ENCODE results near the gene LIPC.

LIPC gene

DNA sequence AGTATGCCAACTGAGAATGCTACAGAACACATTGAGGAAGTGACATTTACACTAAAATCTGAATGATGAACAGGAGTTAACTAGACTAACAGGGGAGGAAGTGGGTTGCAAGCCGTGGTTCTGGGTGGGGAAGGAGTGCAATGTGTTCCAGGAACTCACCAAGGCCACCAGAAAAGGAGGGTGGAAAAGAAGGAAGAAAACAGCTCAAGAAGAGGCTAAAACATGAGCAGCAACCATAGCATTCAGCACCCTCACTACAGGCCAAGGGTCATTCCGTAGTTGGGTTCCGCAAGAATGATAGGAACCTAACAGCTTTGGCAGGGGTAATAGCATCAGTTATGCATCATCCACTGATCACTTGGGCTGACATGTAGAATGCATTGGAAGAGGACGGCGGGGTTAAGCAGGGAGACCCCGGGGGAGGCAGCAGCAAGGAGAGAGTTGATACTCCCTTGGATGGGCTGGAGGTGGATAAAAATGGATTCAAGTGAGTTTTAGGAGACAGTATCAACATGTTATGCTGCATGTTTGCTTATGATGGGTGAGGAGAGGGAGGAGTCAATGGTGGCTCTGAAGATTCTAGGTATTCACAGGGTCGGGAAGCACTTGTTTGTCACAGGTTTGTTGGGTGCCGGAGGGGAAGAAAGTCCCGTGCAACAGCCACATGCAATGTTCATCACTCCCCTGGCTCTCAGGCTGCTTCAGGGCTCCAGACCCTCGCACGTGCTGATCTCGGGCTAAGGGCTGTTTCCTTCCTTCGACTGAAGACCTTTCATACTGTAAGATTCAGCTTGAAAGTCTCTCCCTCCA lies 53.2 kb downstream of the LIPC start:
- TF ChIP-seq EP300 (IDR thresholded peaks at IDR 0.05; ENCODE audit: borderline replicate concordance) (no peak), CEBPB (IDR thresholded peaks at IDR 0.05) (no peak), RAD21 (IDR thresholded peaks at IDR 0.05; ENCODE audit: low read depth) (no peak), TAF1 (IDR thresholded peaks at IDR 0.05; ENCODE audit: low read depth) (no peak), TCF12 (IDR thresholded peaks at IDR 0.05; ENCODE audit: low read depth) (no peak), ZBTB7A (IDR thresholded peaks at IDR 0.05; ENCODE audit: low read depth) (no peak), EGR1 (IDR thresholded peaks at IDR 0.05) (no peak), YY1 (IDR thresholded peaks at IDR 0.05; ENCODE audit: low read depth) (no peak)
- TF ChIP-seq, protein P1, sequence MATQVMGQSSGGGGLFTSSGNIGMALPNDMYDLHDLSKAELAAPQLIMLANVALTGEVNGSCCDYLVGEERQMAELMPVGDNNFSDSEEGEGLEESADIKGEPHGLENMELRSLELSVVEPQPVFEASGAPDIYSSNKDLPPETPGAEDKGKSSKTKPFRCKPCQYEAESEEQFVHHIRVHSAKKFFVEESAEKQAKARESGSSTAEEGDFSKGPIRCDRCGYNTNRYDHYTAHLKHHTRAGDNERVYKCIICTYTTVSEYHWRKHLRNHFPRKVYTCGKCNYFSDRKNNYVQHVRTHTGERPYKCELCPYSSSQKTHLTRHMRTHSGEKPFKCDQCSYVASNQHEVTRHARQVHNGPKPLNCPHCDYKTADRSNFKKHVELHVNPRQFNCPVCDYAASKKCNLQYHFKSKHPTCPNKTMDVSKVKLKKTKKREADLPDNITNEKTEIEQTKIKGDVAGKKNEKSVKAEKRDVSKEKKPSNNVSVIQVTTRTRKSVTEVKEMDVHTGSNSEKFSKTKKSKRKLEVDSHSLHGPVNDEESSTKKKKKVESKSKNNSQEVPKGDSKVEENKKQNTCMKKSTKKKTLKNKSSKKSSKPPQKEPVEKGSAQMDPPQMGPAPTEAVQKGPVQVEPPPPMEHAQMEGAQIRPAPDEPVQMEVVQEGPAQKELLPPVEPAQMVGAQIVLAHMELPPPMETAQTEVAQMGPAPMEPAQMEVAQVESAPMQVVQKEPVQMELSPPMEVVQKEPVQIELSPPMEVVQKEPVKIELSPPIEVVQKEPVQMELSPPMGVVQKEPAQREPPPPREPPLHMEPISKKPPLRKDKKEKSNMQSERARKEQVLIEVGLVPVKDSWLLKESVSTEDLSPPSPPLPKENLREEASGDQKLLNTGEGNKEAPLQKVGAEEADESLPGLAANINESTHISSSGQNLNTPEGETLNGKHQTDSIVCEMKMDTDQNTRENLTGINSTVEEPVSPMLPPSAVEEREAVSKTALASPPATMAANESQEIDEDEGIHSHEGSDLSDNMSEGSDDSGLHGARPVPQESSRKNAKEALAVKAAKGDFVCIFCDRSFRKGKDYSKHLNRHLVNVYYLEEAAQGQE (IDR thresholded peaks at IDR 0.05; ENCODE audit: low read depth): no peak
- TF ChIP-seq, protein P2, sequence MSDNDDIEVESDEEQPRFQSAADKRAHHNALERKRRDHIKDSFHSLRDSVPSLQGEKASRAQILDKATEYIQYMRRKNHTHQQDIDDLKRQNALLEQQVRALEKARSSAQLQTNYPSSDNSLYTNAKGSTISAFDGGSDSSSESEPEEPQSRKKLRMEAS (IDR thresholded peaks at IDR 0.05): no peak

DNA sequence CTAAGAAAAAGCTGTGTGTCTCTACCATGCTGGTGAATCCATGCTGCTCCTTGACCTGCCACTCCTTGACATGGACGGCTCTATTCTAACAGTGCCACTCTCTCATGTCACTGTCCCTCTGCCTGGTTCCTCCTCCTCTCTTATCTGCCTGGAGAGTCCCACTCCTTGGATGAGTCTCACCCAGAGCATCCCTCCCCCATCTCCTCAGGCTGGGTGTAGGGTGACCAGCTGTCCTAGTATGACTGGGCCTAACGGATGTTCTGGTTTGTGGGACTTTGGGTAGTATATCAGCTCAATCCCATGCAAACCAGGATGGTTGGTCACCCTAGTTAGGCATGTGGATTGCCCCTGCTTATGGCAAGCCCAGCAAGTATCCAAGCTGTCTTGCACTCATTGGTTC lies 54.3 kb downstream of the LIPC start:
- TF ChIP-seq YY1 (IDR thresholded peaks at IDR 0.05; ENCODE audit: low read depth): no peak
- TF ChIP-seq, protein P3, sequence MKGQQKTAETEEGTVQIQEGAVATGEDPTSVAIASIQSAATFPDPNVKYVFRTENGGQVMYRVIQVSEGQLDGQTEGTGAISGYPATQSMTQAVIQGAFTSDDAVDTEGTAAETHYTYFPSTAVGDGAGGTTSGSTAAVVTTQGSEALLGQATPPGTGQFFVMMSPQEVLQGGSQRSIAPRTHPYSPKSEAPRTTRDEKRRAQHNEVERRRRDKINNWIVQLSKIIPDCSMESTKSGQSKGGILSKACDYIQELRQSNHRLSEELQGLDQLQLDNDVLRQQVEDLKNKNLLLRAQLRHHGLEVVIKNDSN (IDR thresholded peaks at IDR 0.05): no peak
- TF ChIP-seq TEAD4 (IDR thresholded peaks at IDR 0.05): no peak
- TF ChIP-seq FOXM1 (IDR thresholded peaks at IDR 0.05; ENCODE audit: borderline replicate concordance, low read depth): no peak
- no peak for TF ChIP-seq NFIC (IDR thresholded peaks at IDR 0.05)

DNA sequence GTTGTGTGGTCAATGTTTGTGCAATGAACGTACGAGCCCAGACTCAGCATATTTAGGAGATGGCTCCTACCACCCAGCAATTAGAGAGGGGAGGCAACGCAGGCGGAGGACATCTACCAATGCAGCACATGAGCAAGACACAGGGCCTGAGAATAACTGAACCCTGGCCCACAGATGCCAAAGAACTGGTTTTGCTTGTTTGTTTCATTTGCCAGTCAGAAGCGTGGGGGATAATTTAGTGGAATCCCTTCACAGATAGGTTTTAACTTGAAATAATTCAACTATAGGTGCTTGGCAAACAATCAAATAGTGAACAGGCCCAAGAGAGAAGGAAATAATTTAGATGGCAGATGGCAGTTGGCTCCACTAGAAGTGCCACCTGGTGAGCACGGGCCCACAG lies 54.8 kb downstream of the LIPC start:
- no peak for TF ChIP-seq RAD21 (IDR thresholded peaks at IDR 0.05; ENCODE audit: low read depth)
- peak; percentile 82 for TF ChIP-seq NFIC (IDR thresholded peaks at IDR 0.05)
- 0 out of 2 replicates have a peak, but pooled peaks have one; percentile 27 for TF ChIP-seq EGR1 (IDR thresholded peaks at IDR 0.05)
- TF ChIP-seq, protein P3 (IDR thresholded peaks at IDR 0.05): no peak
- TF ChIP-seq, protein P2 (IDR thresholded peaks at IDR 0.05): peak; percentile 38; the same call in 1 of the 2 replicates
- TF ChIP-seq EP300 (IDR thresholded peaks at IDR 0.05; ENCODE audit: borderline replicate concordance): peak; percentile 79
- peak; percentile 80; the same call in 1 of the 2 replicates for TF ChIP-seq TCF12 (IDR thresholded peaks at IDR 0.05; ENCODE audit: low read depth)
- peak; percentile 76 for TF ChIP-seq TEAD4 (IDR thresholded peaks at IDR 0.05)
- TF ChIP-seq FOXM1 (IDR thresholded peaks at IDR 0.05; ENCODE audit: borderline replicate concordance, low read depth): peak; percentile 67; the same call in 1 of the 2 replicates

DNA sequence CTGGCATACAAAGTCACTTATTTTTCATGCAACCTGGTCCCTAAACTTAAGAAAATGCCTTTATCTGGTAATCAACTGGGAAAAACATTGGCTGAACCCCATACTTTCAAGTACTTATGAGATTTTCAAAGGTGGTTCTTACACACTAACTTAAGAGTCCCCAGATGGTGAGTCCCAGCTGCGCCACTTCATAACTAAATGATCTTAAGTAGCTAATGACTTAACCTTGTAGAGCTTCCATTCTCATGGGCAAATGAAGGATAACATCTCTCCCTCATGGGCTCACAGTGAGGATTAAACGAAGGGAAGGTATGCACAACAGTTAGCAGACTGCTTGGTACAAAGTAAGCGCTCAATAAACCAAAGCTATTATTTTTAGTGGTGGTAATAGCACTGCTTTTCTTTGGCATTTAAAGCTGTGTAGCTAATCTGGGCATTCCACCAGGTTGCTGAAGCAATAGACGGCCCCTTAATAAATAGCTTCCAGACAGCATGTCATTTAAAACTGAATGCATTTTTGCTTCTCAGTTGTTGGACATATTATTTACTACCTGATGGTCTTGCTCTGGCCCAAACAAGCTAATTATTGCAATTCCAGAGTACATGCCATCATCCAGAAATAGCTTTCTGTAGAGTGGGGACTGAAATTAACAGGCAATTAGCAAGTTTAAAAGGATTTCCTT lies 55.4 kb downstream of the LIPC start:
- peak; percentile 81 for TF ChIP-seq TCF12 (IDR thresholded peaks at IDR 0.05; ENCODE audit: low read depth)
- TF ChIP-seq FOXM1 (IDR thresholded peaks at IDR 0.05; ENCODE audit: borderline replicate concordance, low read depth): peak; percentile 90
- no peak for TF ChIP-seq YY1 (IDR thresholded peaks at IDR 0.05; ENCODE audit: low read depth)
- TF ChIP-seq ZBTB7A (IDR thresholded peaks at IDR 0.05; ENCODE audit: low read depth): no peak
- 0 out of 2 replicates have a peak, but pooled peaks have one; percentile 65 for TF ChIP-seq CEBPB (IDR thresholded peaks at IDR 0.05)
- peak; percentile 85 for TF ChIP-seq NFIC (IDR thresholded peaks at IDR 0.05)
- TF ChIP-seq, protein P3 (IDR thresholded peaks at IDR 0.05): no peak
- no peak for TF ChIP-seq TAF1 (IDR thresholded peaks at IDR 0.05; ENCODE audit: low read depth)
- no peak for TF ChIP-seq EGR1 (IDR thresholded peaks at IDR 0.05)
- TF ChIP-seq RAD21 (IDR thresholded peaks at IDR 0.05; ENCODE audit: low read depth): no peak; the same call in 1 of the 2 replicates
- TF ChIP-seq TEAD4 (IDR thresholded peaks at IDR 0.05): peak; percentile 87
- TF ChIP-seq, protein P1 (IDR thresholded peaks at IDR 0.05; ENCODE audit: low read depth): no peak
- TF ChIP-seq CREB1 (IDR thresholded peaks at IDR 0.05; ENCODE audit: low read depth): no peak
- TF ChIP-seq EP300 (IDR thresholded peaks at IDR 0.05; ENCODE audit: borderline replicate concordance): peak; percentile 95
- TF ChIP-seq, protein P2 (IDR thresholded peaks at IDR 0.05): peak; percentile 17; the same call in 1 of the 2 replicates
